Fibroblast of the conjunctiva (primary cell): ENCODE data around the gene CISD1.
A peak's percentile ranks its signal among the peaks of the same experiment; 100 is the strongest.

Experiments
- DNase-seq: peaks from one replicate; pipeline ENCODE4 v3.0.0-alpha.2; 2010; ENCODE audit warnings: low read depth

The CISD1 gene

DNA sequence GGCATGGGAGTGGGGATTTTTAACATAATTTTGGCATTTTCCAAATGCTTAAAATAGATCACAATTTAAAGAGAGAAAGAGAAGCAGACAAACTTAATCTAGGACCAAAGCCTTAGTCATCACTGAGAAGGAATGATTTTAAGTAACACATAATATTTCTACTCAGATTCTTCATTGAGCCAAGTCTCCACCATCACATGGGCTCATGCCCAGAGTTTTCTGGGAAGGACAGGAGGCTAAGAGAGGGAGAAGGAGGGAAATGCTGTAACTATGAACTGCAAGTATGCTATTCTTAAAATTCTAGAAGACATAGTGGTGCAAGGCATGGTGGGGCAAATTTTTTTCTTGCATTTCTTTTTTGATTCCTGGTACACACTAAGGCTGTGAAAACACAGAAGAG is 42.1 kb downstream of the CISD1 start:
- no peak for DNase-seq

DNA sequence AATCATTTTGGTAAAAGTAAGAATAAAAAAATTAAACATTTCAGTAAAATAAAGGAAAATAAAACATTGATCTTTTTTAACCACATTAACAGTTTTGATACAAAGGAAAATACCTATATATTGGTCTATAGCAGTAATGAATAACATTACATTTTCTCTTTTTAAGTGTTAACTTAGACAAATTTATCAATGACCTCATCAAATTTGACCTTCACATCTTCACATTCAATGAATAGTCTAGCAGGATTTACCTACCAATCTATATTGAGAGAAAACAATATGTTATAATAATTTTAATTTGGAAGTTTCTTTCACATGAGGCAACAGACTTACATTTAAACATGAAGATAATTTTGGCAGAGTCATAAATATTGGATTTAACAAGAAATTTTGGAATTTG is 47.9 kb downstream of the CISD1 start:
- DNase-seq, result no peak

DNA sequence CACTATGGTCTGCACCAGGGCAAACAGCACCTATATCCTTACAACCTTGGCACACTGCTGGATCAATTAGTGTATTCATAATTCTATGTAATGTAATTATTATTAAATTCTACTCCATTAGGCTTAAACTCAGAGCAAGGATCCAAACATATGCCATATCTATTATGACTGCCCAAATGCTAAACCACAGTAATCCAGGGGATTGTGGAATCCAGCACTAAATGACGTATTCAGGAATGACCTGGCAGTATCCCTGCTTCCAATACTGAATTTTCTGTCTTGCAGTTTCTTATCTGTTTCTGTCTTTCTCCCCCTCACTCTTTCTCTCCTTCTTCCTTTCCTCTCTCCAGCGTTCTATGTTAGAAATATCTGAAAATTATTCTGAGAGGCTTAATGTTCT is 49.4 kb downstream of the CISD1 start:
- DNase-seq, result no peak

DNA sequence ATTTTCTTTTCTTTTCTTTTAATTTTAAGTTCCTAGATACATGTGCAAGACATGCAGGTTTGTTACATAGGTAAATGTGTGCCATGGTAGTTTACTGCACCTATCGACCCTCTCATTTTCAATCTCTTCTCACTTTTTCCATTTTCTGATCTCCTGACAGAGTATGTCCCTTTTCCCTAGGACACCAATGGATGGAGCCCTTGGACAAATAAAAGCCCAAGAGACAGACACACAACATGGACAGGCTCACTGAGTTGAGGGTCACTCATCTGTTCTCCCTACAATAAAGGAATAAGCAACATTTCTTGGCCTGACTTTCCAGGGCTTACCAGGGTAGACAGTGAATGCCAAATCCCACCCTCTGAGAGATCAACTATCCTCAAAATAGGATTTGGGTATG is 50.6 kb downstream of the CISD1 start:
- DNase-seq, result no peak

DNA sequence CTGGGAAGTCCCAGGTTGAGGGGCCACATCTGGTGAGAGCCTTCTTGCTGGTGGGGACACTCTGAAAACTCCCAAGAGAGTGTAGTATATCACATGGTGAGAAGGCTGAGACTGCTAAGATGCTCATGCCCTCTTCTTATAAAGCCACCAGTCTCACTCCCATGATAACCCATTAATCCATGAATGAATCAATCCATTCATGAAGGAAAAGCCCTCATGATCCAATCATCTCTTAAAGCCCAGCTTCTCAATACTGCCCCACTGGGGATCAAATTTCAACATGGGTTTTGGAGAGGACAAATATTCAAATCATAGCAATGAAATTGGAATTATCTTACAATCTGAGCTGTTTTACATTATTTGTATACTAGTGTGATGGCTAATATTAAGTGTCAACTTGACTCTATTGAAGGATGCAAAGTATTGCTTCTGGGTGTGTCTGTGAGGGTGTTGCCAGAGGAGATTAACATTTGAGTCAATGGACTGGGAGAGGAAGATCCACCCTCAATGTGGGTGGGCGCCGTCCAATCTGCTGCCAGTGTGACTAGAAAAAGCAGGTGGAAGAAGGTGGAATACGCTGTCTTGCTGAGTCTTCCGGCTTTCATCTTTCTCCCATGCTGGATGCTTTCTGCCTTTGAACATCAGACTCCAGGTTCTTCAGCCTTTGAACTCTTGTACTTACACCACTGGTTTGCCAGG is 51.5 kb downstream of the CISD1 start:
- DNase-seq, result no peak

DNA sequence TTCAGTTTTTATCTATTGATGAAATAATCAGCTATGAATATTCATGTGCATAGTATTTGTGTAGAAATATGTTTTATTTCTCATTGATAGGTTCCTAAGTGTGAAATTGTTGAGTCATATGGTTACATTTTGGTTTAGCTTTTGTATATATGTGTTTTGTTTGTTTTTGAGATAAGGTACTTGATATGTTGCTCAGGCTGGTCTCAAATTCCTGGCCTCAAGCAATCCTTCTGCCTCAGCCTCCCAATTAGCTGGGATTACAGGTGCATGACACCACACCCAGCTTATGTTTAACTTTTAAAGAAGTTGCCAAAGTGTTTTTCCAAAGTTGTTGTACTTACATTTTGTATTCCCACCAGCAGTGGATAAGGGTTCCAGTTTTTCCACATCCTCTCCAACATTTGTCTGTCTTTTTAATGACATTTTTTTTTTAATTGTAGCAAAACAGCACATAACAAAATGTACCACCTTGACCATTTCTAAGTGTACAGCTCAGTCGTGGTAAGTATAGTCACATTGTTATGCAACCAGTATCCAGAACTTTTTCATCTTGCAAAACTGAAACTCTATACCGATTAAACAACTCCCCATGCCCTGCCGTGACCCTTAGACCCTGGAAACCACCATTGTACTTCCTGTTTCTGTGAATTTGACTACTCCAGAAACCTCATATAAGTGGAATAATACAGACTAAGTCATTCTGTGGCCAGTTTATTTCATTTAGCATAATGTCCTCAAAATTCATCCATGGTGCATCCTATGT is 53.3 kb downstream of the CISD1 start:
- DNase-seq, result no peak

DNA sequence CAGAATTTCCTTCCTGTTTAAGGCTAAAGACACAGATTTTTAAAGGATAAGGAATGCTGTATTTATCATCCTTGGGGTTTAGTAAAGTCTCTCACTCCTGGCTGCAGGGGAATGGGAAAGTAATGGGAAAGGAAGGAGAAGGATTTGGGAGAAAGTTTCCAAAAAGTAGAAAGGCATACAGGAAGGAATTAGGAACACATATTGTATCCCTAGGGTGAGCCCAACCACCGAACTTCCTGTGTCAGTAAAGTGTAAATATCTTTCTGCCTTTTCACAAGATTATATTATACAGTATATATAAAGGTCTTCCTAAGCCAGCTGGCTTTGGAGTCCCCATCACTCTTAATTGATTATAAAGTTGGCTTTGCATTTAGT is 53.9 kb downstream of the CISD1 start:
- DNase-seq, result no peak

DNA sequence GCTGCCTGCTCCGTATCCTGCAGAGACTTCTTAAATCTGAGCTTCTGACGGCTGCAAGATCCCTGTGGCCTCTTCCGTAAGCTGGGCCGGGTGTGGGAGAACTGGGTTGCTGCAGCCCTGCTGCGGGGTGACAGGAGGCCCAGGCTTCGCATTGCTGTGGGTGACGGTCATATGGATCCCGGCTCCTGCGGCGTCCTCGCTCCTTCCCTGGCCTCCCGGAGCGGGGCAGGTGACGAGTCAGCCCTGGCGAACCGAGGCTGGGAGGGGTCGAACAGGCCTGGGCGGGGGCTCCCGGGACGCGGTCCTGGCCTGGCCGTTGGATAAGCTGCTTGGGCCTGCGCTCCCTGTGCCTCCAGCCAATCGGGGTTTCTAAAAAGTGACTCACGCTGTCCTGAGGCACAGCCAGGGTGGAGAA is 58.0 kb downstream of the CISD1 start:
- DNase-seq, result peak; percentile 18

DNA sequence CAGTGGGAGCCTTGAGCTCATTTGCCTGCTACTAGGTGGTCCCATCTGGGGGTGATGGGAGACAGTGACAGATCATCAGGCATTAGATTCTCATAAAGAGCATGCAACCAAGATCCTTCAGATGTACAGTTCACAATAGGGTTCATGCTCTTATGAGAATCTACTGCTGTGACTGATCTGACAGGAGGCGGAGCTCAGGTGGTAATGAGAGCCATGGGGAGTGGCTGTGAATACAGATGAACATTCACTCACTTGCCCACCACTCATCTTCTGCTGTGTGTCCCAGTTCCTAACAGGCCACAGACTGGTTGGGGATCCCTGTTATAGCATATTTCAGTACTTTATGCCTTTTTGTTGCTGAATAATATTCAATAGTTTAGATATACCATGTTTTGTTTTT is 59.3 kb downstream of the CISD1 start:
- DNase-seq, result no peak

DNA sequence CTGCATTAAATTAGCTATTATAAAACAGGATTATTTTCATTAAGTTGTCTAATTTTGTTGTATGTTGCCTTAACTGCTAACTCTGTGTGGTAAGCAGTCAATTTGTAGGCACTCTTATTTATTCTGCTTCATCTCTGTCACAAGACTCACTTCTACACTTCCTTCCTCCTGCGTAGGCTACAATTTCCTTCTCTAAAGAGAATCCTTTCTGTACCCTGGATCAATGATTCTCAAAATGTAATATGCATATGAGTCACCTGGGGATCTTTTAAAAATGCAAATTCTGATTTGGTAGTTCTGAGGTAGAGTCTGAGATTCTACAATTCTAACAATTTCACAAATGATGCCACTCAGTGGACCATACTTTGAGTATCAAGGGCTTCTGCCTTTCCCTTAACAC is 61.5 kb downstream of the CISD1 start:
- DNase-seq, result no peak

DNA sequence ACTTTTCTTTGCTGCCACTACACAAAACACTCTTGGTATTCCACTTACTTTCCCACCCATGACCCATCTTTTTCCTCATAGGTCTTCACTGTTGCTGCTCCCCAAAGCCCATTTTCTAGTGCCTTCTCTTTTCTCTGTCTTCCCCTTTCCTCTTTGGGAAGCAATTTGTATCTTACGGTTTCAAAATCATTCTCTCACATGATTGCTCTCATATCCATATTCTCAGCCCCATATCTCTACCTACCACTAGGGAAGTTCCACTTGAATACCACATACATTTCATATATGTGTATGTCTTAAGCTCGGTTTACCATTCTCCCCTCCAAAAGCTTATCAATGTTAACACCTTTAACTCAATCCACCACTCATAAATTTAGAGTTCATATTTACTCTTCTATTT is 62.7 kb downstream of the CISD1 start:
- DNase-seq, result no peak

DNA sequence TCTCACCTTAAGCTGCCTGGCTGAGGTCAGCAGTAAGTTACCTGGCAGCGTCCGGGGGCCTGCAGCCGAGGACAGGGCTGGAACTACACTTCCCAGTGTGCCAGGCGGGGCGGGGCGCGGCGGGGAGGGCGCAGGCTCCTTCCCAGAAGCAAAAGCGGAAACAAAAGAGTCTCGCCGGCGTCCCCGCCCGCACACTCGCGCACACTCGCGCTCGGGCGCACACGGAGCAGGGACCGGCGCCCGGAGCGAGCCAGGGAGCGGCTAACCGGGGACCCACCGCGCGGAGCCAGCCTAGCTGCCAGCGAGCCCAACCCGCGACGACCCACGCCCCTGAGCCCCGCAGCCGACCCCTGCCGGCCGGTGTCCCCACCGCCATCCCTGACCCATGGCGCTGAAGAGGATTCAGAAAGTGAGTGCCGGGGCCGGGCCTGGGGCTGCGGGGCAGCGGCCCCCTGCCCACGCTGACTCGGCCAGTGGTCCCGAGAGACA is 65.9 kb downstream of the CISD1 start, which contains the start of gene UBE2D1:
Gene UBE2D1, plus strand, starts transcription at position 190 of the 489 bp plus-strand sequence. Its CDS starts 196 bp downstream, at position 386.
- DNase-seq, result peak; percentile 24

DNA sequence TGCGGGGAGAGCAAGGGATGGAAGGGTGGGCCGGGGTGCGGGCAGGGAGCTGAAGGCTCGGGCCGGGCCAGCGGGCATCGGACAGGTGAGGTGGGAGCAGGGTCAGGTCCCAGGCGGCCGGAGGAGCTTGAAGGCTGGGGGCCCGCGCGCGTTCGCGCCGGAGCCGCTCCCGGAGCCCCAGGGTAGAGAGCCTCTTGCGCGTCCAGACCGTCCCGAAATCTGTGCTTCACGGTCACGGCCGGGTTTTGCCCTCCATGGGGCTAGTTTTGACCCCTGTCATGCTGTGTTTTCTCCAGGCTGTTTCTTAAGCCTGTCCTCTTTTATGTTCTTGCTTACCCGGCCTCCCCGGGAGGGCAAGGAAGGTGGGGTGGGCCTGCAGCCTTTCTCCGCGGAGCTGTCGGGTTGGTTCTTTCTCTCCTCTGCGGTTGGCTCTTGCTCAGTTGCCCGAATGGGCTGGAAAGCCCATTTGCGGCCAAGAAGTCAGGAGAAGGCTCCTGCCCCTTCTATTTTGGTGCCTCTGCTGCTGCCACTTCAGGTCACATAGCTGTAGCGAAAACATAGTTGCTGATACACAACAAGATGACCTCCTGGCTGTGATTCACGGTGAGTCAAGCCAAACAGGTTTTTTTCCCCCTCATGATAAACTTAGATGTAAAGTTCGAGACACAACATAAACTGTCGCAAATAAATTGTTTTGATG is 66.5 kb downstream of the CISD1 start:
- no peak for DNase-seq

DNA sequence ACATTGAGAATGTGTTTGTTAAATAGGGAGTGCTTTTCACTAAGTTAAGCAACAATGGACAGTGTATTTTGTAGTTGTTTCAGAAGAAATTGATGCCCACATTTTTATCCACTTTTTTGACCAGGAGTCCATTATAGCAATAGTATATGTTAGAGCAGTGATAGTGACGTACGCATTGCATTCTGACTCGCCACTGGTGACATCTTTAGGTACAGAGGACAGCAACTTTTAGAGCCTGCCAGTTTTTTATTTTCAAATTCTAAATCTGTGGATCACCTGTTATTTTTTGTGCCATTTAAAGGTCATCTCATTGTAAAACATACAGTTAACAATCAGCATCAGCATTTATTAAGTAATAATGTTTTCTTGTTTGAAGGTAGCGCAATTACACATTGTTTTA is 67.3 kb downstream of the CISD1 start:
- DNase-seq, result no peak
